C4-2B (cell line): ENCODE measurements around the gene TSEN2.

Experiments
- ZFX ChIP-seq: fragments of 450-650 bp; IDR thresholded peaks from 2 replicates; pipeline ENCODE4 v1.6.1; 2017
- TF ChIP-seq, protein P1 (sequence below): fragments of 450-650 bp; conservative IDR thresholded peaks from 2 replicates; pipeline ENCODE4 v1.5.1; 2017; ENCODE audit warnings: mild to moderate bottlenecking

GRCh38 chr3:12521010-12521409 is 36.7 kb downstream of the TSEN2 start:
- TF ChIP-seq, protein P1, sequence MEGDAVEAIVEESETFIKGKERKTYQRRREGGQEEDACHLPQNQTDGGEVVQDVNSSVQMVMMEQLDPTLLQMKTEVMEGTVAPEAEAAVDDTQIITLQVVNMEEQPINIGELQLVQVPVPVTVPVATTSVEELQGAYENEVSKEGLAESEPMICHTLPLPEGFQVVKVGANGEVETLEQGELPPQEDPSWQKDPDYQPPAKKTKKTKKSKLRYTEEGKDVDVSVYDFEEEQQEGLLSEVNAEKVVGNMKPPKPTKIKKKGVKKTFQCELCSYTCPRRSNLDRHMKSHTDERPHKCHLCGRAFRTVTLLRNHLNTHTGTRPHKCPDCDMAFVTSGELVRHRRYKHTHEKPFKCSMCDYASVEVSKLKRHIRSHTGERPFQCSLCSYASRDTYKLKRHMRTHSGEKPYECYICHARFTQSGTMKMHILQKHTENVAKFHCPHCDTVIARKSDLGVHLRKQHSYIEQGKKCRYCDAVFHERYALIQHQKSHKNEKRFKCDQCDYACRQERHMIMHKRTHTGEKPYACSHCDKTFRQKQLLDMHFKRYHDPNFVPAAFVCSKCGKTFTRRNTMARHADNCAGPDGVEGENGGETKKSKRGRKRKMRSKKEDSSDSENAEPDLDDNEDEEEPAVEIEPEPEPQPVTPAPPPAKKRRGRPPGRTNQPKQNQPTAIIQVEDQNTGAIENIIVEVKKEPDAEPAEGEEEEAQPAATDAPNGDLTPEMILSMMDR: no peak
- TF ChIP-seq ZFX: no peak
